Adrenal gland (tissue), 12 donors: Measurements from ENCODE around the gene LTF. TPM values are rescaled to one million over a fixed set of nuclear protein-coding genes. Genes with fewer than 3 reads are reported as not detected.
"Not testable (repeated sequence)": the region's sequence is repeated elsewhere in the genome, so short reads cannot be mapped to it uniquely, and the experiment has no call there.

ENCODE experiments used
- DNase-seq, 7 donors: peaks; one replicate each; pipeline ENCODE4 v3.0.0-alpha.2; 2019 to 2020
- H3K27ac ChIP-seq, 5 donors: fragments of 200-600 bp; sonication (generic) in 4 of 5; 1 replicate in 3 of 5; 2 replicates in 2 of 5; pipeline versions ENCODE4 v1.5.1 to v1.8.0; 2016 to 2020; ENCODE audit warnings: mild to moderate bottlenecking in 1 of 5
- H3K27me3 ChIP-seq: fragments of 200-600 bp; 2 replicates; pipeline ENCODE4 v1.8.0; 2021
- H3K36me3 ChIP-seq, 2 donors: fragments of 200-600 bp; replicated peaks in 1 of 2; 1 replicate in 1 of 2; 2 replicates in 1 of 2; pipeline versions ENCODE4 v1.5.1 to v1.8.0; 2018 to 2022
- H3K4me1 ChIP-seq, 2 donors: fragments of 200-600 bp; replicated peaks in 1 of 2; 1 replicate in 1 of 2; 2 replicates in 1 of 2; pipeline versions ENCODE4 v1.5.1 to v1.8.0; 2018 to 2021
- H3K4me3 ChIP-seq, 4 donors: fragments of 200-600 bp; sonication (generic) in 3 of 4; one replicate each; pipeline ENCODE4 v1.5.1; 2016 to 2018
- H3K9me3 ChIP-seq, 3 donors: fragments of 200-600 bp; sonication (generic) in 1 of 3; replicated peaks in 1 of 3; 1 replicate in 2 of 3; 2 replicates in 1 of 3; pipeline versions ENCODE4 v1.5.1 to v1.8.0; 2016 to 2021
- POLR2A ChIP-seq, 2 donors: fragments of 450-650 bp; IDR thresholded peaks; one replicate each; pipeline ENCODE4 v1.6.1; 2017; ENCODE audit warnings: antibody characterized with exemption in 2 of 2, mild to moderate bottlenecking in 2 of 2, moderate library complexity in 1 of 2
- WGBS, 4 donors: extraction: QIAGEN DNeasy Blood & Tissue Kit in 2 of 4; methylation state at CpG; one replicate each; pipeline versions ENCODE4 v1.1.5 to v1.1.7; 2013 to 2017; 5-methylcytosine and 5-hydroxymethylcytosine counted together
- intact Hi-C, 2 donors: fragments of 100-400 bp; cut with DNase I; formaldehyde crosslinking; loops; one replicate each; pipeline versions ENCODE4 v1.14.1 to v1.15.0; 2022 to 2023
- polyA plus RNA-seq, 3 donors: library from polyadenylated mRNA; stranded (reverse); fragments of 200-250 nt in 2 of 3; fragments of 350-450 nt in 1 of 3; fragmentation: Illumina TruSeq in 1 of 3; extraction: RNeasy Lipid Tissue Mini Kit (QIAGEN cat#74804) in 1 of 3; gene quantifications; one replicate each; pipeline ENCODE4 v1.2.3, GENCODE V29; 2013 to 2014
- total RNA-seq, 9 donors: library from RNA; depleted of rRNA in 4 of 9; stranded (reverse); fragments of >200 nt in 4 of 9; fragments of 120-200 nt in 1 of 9; fragmentation: NEBNext Ultra II Directional in 1 of 9; extraction: Animal tissue kit (Norgen Biotek cat#: 25700) in 1 of 9; gene quantifications; one replicate each; pipeline versions ENCODE4 v1.1.0 to v1.2.4, GENCODE V29; 2013 to 2023
- TF ChIP-seq, protein P1 (sequence below), 6 experiments: fragments of 450-650 bp in 4 of 6; fragments of 200-600 bp in 2 of 6; sonication (generic) in 1 of 6; IDR thresholded peaks; 1 replicate in 5 of 6; 2 replicates in 1 of 6; pipeline versions ENCODE4 v1.5.1 to v1.8.0; 2016 to 2021; ENCODE audit warnings: antibody characterized with exemption in 6 of 6, mild to moderate bottlenecking in 2 of 6, moderate library complexity in 1 of 6
- donor health status: healthy with polysubstance abuse.
- donor health status: Bipolar disorder and iron deficiency.
- donor health status: DM: yes; HTN: yes; CAD: no.
- donor health status: DM: no; HTN: no; CAD: no.
- donor health status: DM: no; HTN: no; CAD: no.
- donor health status: DM: yes; HTN: yes; CAD: no.

Gene LTF
- total and polyA plus RNA-seq, 12 donors, result 0.50 to 3.7 (median 1.6) TPM

GRCh38 chr3:46395210-46395661 lies 69.5 kb downstream of the LTF start:
- no peaks in the 10 kb centered on the region for H3K9me3 ChIP-seq
- no peak for DNase-seq
- no peak overlapping the region for H3K4me3 ChIP-seq
- TF ChIP-seq POLR2A (IDR thresholded peaks at IDR 0.05), result no peak
- TF ChIP-seq, protein P1, sequence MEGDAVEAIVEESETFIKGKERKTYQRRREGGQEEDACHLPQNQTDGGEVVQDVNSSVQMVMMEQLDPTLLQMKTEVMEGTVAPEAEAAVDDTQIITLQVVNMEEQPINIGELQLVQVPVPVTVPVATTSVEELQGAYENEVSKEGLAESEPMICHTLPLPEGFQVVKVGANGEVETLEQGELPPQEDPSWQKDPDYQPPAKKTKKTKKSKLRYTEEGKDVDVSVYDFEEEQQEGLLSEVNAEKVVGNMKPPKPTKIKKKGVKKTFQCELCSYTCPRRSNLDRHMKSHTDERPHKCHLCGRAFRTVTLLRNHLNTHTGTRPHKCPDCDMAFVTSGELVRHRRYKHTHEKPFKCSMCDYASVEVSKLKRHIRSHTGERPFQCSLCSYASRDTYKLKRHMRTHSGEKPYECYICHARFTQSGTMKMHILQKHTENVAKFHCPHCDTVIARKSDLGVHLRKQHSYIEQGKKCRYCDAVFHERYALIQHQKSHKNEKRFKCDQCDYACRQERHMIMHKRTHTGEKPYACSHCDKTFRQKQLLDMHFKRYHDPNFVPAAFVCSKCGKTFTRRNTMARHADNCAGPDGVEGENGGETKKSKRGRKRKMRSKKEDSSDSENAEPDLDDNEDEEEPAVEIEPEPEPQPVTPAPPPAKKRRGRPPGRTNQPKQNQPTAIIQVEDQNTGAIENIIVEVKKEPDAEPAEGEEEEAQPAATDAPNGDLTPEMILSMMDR (IDR thresholded peaks at IDR 0.05), result no peak
- H3K4me1 ChIP-seq, result no peaks in the 10 kb centered on the region
- intact Hi-C loops, result no loop called here
- H3K36me3 ChIP-seq, result no peaks in the 10 kb centered on the region
- no peak overlapping the region for H3K27ac ChIP-seq
- peaks cover 4% of the 10 kb centered on the region for H3K27me3 ChIP-seq
- WGBS, 4 donors, result 69 to 77% (median 72%) methylated on average over 6 of the region's 6 CpGs

DNA sequence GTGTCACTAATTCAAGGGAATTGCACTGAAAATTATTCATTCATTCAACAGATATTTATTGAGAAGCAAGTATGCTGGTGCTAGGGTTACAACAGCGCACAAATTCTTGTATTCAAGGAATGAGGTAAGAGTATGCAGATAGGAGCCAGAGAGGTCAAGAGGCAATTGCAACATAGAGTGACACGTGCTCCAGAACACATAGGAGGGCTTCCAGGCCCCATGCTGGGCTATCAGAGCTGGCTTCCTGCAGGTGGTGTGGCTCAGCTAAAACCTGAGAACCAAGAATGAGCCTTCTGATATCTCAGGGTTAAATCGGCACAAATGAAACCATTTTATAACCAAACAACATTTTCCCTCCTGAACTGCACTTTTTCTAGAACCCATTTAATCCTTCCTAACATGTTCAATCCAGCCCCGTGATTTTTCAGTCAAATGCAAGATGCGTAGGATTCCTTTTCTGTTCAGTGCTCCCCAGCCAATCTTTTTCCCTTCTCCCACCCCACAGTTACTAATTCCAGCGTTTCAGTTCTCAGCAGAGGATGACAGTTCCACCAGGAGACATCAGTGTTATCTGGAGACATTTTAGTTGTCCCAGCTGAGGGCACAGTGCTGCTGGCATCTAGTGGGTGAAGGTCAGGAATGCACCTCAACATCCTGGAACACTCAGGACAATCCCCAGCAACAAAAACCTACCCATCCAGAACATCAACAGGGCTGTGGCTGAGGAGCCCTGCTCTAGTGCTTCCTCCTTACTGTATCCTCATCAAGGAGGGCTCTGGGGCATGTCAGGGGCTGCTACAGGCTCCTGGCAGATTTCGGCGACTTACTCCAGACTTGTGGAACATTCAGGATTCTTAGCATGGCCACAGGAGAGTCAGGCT lies 70.9 kb downstream of the LTF start:
- Histone ChIP-seq H3K27ac (no peak overlapping the region), H3K9me3 (no peaks in the 10 kb centered on the region), H3K4me3 (no peak overlapping the region), H3K4me1 (no peaks in the 10 kb centered on the region), H3K36me3 (no peaks in the 10 kb centered on the region), H3K27me3 (peaks cover 9% of the 10 kb centered on the region)
- TF ChIP-seq, protein P1 (IDR thresholded peaks at IDR 0.05), result no peak
- TF ChIP-seq POLR2A (IDR thresholded peaks at IDR 0.05), result no peak
- intact Hi-C loops, result no loop called here
- 74 to 79% (median 76%) methylated on average over 8 of the region's 8 CpGs for WGBS, 4 donors
- DNase-seq, result no peak

GRCh38 chr3:46393011-46393410 lies 71.7 kb downstream of the LTF start:
- WGBS, 4 donors, result 71 to 84% (median 80%) methylated on average over 2 of the region's 2 CpGs
- TF ChIP-seq, protein P1 (IDR thresholded peaks at IDR 0.05), result no peak
- TF ChIP-seq POLR2A (IDR thresholded peaks at IDR 0.05), result no peak
- intact Hi-C loops, result no loop called here
- no peaks in the 10 kb centered on the region for H3K9me3 ChIP-seq
- H3K4me1 ChIP-seq, result no peaks in the 10 kb centered on the region
- H3K36me3 ChIP-seq, result no peaks in the 10 kb centered on the region
- no peak for DNase-seq
- peaks cover 9% of the 10 kb centered on the region for H3K27me3 ChIP-seq
- H3K4me3 ChIP-seq, result no peak overlapping the region
- H3K27ac ChIP-seq, result no peak overlapping the region

DNA sequence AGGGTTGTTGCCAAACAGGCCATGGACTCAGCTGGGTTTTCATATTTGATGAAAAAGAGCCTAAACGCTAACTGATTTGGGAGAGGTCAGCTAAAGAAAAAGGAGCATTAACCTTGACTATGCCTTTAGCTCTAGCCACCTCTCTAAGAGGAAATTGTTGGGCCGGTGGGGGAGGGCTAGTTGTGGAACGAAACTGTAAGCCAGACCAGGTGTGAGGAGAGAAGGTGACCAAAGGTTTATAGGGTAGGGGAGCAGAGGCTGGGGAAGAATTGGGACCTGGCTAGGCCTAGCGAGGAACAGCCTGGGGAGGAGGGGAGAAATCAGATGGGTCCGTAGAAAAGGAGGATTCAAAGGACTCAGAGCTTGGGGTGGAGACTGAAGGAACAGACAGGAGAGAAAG lies 73.2 kb downstream of the LTF start:
- H3K4me1 ChIP-seq, intact Hi-C loops, H3K27ac ChIP-seq, H3K27me3 ChIP-seq, DNase-seq, H3K9me3 ChIP-seq, H3K4me3 ChIP-seq, H3K36me3 ChIP-seq: not testable (repeated sequence)
- 80 to 95% (median 92%) methylated on average over 5 of the region's 5 CpGs for WGBS, 4 donors
